Measurements from ENCODE around the gene CUX1.
"Not testable (repeated sequence)": the region's sequence is repeated elsewhere in the genome, so short reads cannot be mapped to it uniquely, and the experiment has no call there.

CUX1 gene

DNA sequence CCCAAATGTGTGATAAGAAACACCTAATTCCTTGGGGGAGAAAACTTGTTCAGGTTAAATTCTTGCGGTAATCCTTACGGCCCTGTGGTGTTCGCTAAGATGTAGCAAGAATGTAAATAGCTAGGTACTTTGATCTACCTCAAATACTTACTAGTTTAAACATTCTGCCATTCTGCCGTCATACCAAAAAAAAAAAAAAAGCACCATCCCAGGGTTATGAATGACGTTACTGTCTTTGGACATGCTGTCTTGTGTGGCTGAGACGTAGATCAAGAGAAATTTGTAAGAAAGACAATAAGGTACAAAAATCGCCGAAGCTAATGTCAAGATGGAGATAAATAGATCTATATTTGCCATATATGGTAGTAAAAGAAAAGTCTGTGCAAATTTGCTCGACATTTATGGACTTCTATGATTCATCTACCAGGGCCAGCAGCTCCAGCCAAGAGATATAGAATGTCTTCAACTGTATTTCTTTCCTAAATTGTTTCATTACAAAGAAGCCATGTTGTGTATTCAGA lies 195.6 kb downstream of the CUX1 start:
- H3K4me3 ChIP-seq (ENCODE audit: control insufficient read depth, low read depth, low read length): no peak overlapping the region
- TF ChIP-seq, protein P1, sequence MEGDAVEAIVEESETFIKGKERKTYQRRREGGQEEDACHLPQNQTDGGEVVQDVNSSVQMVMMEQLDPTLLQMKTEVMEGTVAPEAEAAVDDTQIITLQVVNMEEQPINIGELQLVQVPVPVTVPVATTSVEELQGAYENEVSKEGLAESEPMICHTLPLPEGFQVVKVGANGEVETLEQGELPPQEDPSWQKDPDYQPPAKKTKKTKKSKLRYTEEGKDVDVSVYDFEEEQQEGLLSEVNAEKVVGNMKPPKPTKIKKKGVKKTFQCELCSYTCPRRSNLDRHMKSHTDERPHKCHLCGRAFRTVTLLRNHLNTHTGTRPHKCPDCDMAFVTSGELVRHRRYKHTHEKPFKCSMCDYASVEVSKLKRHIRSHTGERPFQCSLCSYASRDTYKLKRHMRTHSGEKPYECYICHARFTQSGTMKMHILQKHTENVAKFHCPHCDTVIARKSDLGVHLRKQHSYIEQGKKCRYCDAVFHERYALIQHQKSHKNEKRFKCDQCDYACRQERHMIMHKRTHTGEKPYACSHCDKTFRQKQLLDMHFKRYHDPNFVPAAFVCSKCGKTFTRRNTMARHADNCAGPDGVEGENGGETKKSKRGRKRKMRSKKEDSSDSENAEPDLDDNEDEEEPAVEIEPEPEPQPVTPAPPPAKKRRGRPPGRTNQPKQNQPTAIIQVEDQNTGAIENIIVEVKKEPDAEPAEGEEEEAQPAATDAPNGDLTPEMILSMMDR (IDR thresholded peaks at IDR 0.05; ENCODE audit: control insufficient read depth, insufficient read depth, low read depth, low read length, missing control alignments): no peak
- DNase-seq (ENCODE audit: low read depth): no peak

DNA sequence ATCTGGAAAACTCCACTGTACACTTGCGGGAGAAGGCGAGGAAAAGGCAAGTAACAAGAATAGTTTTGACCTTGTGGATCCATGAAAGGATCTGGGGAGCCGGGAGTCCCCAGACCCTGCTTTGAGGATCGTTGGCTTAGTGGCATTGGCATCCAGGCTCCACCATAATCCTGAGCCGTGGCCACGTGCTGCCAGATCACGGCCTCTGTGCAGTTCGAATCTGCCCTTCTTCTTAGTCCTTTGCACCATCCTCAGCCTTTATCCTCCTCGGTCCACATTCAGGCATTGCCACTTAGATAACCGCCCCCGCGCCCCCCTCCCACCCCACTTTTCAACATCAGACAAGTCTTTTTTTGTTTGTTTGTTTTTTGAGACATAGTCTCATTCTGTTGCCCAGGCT lies 201.4 kb downstream of the CUX1 start:
- TF ChIP-seq, protein P1 (IDR thresholded peaks at IDR 0.05; ENCODE audit: control insufficient read depth, insufficient read depth, low read depth, low read length, missing control alignments): no peak
- no peak overlapping the region for H3K4me3 ChIP-seq (ENCODE audit: control insufficient read depth, low read depth, low read length)
- no peak for DNase-seq (ENCODE audit: low read depth)

DNA sequence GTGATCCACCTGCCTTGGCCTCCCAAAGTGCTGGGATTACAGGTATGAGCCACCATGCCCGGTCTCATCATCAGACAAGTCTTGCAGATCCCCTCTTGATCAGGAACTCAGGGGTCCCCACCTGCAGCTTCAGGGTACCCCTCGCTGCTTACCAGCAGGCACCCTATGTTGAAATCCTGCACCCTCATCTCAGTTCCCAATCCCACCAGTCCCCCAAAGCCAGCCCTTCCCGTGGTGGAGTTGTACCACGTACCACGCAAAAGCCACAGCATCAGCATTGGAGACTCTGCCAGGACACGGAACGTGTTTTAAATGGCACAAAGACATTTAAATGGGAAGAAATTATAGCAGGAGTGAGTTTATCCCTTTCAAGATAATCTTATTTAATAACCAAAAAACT lies 202.0 kb downstream of the CUX1 start:
- TF ChIP-seq, protein P1 (IDR thresholded peaks at IDR 0.05; ENCODE audit: control insufficient read depth, insufficient read depth, low read depth, low read length, missing control alignments): no peak
- DNase-seq (ENCODE audit: low read depth): no peak
- H3K4me3 ChIP-seq (ENCODE audit: control insufficient read depth, low read depth, low read length): no peak overlapping the region

DNA sequence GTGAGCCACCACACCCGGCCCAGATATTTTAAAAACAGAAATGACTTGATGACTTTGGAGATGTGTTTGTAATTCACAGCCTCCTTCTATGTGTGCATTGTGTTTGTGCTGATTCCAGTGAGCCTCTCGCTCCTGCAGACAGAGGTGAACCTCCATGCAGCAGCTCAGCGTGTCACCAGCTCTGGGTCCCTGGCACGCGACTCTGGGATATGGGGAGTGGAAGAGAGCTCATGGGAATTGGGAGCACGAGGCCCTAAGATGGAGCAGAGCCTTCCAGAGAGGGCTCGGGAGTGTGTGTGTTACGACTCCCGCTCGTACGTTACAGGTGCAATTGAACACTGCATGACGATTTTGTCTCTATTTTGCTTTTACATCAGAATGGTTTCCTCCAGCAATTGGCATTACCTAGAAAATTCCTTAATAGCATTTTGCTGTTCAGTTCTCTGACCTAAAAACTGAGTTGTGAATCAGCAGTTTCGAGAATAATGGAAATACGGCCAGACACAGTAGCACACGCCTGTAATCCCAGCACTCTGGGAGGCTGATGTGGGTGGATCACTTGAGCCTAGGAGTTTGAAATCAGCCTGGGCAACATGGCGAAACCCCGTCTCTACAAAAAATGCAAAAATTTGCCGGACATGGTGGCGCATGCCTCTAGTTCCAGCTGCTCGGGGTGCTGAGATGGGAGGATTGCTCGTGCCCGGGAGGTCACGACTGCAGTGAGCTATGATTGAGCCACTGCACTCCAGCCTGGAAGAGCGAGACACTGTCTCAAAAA lies 204.6 kb downstream of the CUX1 start:
- no peak overlapping the region for H3K4me3 ChIP-seq (ENCODE audit: control insufficient read depth, low read depth, low read length)
- TF ChIP-seq, protein P1 (IDR thresholded peaks at IDR 0.05; ENCODE audit: control insufficient read depth, insufficient read depth, low read depth, low read length, missing control alignments): no peak
- DNase-seq (ENCODE audit: low read depth): no peak

DNA sequence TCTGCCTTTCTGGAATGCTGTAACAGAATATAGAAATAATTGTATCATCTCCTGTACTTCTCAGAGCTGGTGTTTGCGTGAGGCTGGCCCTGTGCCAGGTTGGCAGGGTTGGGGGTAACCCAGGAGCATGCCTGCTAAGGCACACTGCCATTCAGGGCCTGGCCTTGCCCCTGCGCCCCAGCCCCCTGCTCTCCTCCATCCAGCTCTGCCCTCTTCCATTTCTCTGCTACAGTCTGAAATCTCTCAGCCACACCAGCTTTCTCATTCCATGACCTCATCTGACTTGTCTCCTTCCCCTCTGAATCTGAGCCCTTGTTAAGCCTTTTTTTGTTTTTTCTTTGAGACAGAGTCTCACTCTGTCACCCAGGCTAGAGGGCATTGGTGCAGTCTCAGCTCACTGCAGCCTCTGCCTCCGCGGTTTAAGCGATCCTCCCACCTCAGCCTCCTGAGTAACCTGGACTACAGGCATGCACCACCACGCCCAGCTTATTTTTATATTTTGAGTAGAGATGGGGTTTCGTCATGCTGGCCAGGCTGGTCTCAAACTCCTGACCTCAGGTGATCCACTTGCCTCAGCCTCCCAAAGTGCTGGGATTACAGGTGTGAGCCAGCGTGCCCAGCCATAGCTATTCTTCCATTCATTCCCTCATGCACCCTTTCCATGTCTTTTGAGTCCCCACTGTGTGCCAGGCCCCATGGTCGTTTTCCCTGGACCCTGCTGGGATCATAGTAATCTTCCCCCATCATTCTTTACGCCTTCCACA lies 206.8 kb downstream of the CUX1 start:
- DNase-seq (ENCODE audit: low read depth): no peak
- TF ChIP-seq, protein P1 (IDR thresholded peaks at IDR 0.05; ENCODE audit: control insufficient read depth, insufficient read depth, low read depth, low read length, missing control alignments): no peak
- H3K4me3 ChIP-seq (ENCODE audit: control insufficient read depth, low read depth, low read length): no peak overlapping the region

DNA sequence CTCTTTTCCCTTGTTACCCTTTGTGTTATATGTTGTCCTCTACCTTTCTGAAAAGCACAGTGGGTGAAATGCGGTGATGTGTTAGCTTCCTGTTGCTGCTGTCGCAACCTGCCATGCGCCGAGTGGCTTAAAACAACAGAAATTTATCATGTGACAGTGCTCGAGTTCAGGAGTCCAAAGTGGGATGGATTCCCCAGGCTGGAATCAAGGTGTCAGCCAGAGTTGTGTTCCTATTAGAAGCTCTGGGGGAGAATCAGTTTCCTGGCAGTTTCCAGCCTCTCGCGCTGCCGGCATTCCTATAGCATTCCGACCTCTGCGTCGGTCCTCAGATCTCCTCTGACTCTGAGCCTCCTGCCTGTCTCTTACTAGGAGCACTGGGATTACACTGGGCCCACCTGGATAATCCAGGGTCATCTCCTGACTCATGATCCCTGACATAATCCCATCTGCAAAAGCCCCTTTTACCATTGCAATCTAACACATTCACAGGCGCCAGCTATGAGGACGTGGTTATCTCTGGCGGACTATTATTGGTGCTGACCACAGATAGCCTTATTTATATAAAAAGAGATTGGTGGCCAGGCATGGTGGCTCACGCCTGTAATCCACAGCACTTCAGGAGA lies 207.5 kb downstream of the CUX1 start:
- DNase-seq (ENCODE audit: low read depth): no peak
- no peak overlapping the region for H3K4me3 ChIP-seq (ENCODE audit: control insufficient read depth, low read depth, low read length)

DNA sequence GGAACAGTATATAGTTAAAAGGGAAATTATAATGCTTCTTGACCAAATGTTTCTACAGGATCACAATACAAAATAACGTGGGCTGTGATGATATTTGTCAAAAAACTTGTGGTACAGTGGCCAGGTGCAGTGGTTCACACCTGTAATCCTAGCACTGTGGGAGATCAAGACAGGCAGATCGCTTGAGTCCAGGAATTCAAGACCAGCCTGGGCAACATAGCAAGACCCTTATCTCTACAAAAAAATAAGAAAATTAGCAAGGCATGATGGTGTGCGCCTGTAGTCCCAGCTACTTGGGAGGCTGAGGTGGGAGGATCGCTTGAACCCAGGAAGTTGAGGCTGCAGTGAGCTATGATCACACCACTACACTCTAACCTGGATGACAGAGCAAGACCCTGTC lies 208.4 kb downstream of the CUX1 start:
- not testable (repeated sequence) for DNase-seq (ENCODE audit: low read depth); H3K4me3 ChIP-seq (ENCODE audit: control insufficient read depth, low read depth, low read length)

More for the DNA sequence above, 207.5 kb downstream of the CUX1 start:
- TF ChIP-seq, protein P1 (IDR thresholded peaks at IDR 0.05; ENCODE audit: control insufficient read depth, insufficient read depth, low read depth, low read length, missing control alignments): no peak
